ENCODE results near the gene AP1S2. TPM values are rescaled to one million over a fixed set of nuclear protein-coding genes. Genes with fewer than 3 reads are reported as not detected.

AP1S2 gene
- total RNA-seq, 1 experiment from 2014 or later: 367 TPM

- WGBS (ENCODE audit: extremely low coverage, insufficient read length, low lambda C conversion rate): no CpG with 5 or more reads among the region's 4 CpGs
- DNase-seq: no peak
These were observed 15.7 kb upstream of the AP1S2 start for GRCh38 chrX:15870310-15870709.

More at GRCh38 chrX:15870310-15870709, 15.7 kb upstream of the AP1S2 start:
- no peak overlapping the region for H2BK15ac ChIP-seq (ENCODE audit: low read depth, low read length)
- no peaks in the 10 kb centered on the region for H3K4me1 ChIP-seq (ENCODE audit: insufficient read depth, low read length)
- H3K4me1 Mint-ChIP-seq: peaks cover 5 to 9% of the 10 kb centered on the region in 2 experiments; a peak in 2 of 4 replicates
- H2AK5ac ChIP-seq (ENCODE audit: insufficient read length, low read length): no peak overlapping the region
- H3K14ac ChIP-seq (ENCODE audit: insufficient read depth, low read length): no peak overlapping the region
- no peaks in the 10 kb centered on the region for H3K79me2 ChIP-seq (ENCODE audit: insufficient read depth, low read length)
- H4K20me1 ChIP-seq (ENCODE audit: control insufficient read depth, insufficient read depth, insufficient read length): no peaks in the 10 kb centered on the region
- H3K27ac ChIP-seq (ENCODE audit: insufficient read length, low read depth, low read length): no peak overlapping the region
- H3K4me2 ChIP-seq (ENCODE audit: insufficient read depth, insufficient read length, low read length): no peak overlapping the region
- no peaks in the 10 kb centered on the region for H3K9me3 Mint-ChIP-seq
- H2BK12ac ChIP-seq (ENCODE audit: insufficient read length, low read depth, low read length): no peak overlapping the region
- H4K91ac ChIP-seq (ENCODE audit: insufficient read length, low read depth, low read length): no peak overlapping the region
- no peak overlapping the region for H3K56ac ChIP-seq (ENCODE audit: insufficient read length, low read depth, low read length)
- no peaks in the 10 kb centered on the region for H3K79me1 ChIP-seq (ENCODE audit: insufficient read depth, low read depth, low read length, poor library complexity, severe bottlenecking)
- no peaks in the 10 kb centered on the region for H3K9me3 ChIP-seq (ENCODE audit: control insufficient read depth, low read depth, low read length)
- H2BK120ac ChIP-seq (ENCODE audit: low read depth, low read length, poor library complexity, severe bottlenecking): no peak overlapping the region
- H3K4me3 Mint-ChIP-seq: no peak overlapping the region
- H2BK20ac ChIP-seq (ENCODE audit: low read depth, low read length, poor library complexity, severe bottlenecking): no peak overlapping the region
- no peak overlapping the region for H2BK5ac ChIP-seq (ENCODE audit: insufficient read length, low read length)
- H3K23ac ChIP-seq (ENCODE audit: insufficient read length, low read depth, low read length): no peak overlapping the region
- H3K9ac ChIP-seq (ENCODE audit: extremely low read depth, insufficient read length, low read length): no peak overlapping the region
- H3K23me2 ChIP-seq (ENCODE audit: insufficient read length, low read depth, low read length, poor library complexity, severe bottlenecking): no peaks in the 10 kb centered on the region
- H4K8ac ChIP-seq (replicated peaks; ENCODE audit: insufficient read length, low read depth, low read length): no peak overlapping the region
- H3K36me3 Mint-ChIP-seq (ENCODE audit: insufficient read depth in 1 of 3, low read depth in 3 of 3): no peaks in the 10 kb centered on the region
- no peak overlapping the region for H3T11ph ChIP-seq (ENCODE audit: low read length)
- H3K18ac ChIP-seq (ENCODE audit: insufficient read length, low read depth, low read length): no peak overlapping the region
- H3K4ac ChIP-seq (ENCODE audit: low read depth, low read length): no peak overlapping the region
- H2AFZ ChIP-seq (ENCODE audit: low read length): no peak overlapping the region
- no peaks in the 10 kb centered on the region for H3K27me3 ChIP-seq (ENCODE audit: insufficient read depth, low read length)
- no peak for TF ChIP-seq CTCF (conservative IDR thresholded peaks at IDR 0.05)
- H4K5ac ChIP-seq (ENCODE audit: insufficient read length, low read depth, low read length): no peak overlapping the region
- H3K27ac Mint-ChIP-seq: peak overlapping the region in 1 of 3 experiments; percentile 39; a peak in 1 of 7 replicates
- no peaks in the 10 kb centered on the region for H3K27me3 Mint-ChIP-seq (ENCODE audit: low read depth)
